HT-29 (cell line): ENCODE measurements around the gene LANCL2. TPM values are rescaled to one million over a fixed set of nuclear protein-coding genes. Genes with fewer than 3 reads are reported as not detected.
"Not testable (repeated sequence)": the region's sequence is repeated elsewhere in the genome, so short reads cannot be mapped to it uniquely, and the experiment has no call there.

Experiments
- DNase-seq: peaks from one replicate; pipeline ENCODE4 v3.0.0-alpha.2; 2015; ENCODE audit warnings: low spot score
- total RNA-seq: library from RNA; depleted of rRNA; stranded (reverse); fragments of >200 nt; shearing (Covaris generic); gene quantifications from 2 replicates; pipeline ENCODE4 v1.2.3, GENCODE V29; 2014; rRNA removed

LANCL2 gene
- total RNA-seq, 1 experiment from 2014 or later: 19.9 TPM

- no peak for DNase-seq
Observed at GRCh38 chr7:55470261-55470660, 105.1 kb downstream of the LANCL2 start.

GRCh38 chr7:55471594-55471993 lies 106.5 kb downstream of the LANCL2 start:
- not testable (repeated sequence) for DNase-seq

- DNase-seq: not testable (repeated sequence)
Observed at GRCh38 chr7:55472406-55472805, 107.3 kb downstream of the LANCL2 start.

GRCh38 chr7:55472928-55473725 lies 108.0 kb downstream of the LANCL2 start:
- DNase-seq: no peak

- DNase-seq: no peak
Observed at GRCh38 chr7:55473932-55474331, 108.8 kb downstream of the LANCL2 start.

- no peak for DNase-seq
Observed at GRCh38 chr7:55474944-55475854, 110.1 kb downstream of the LANCL2 start.

- no peak for DNase-seq
Observed at GRCh38 chr7:55475855-55476803, 111.0 kb downstream of the LANCL2 start.

- no peak for DNase-seq
Observed at GRCh38 chr7:55476852-55477780, 112.0 kb downstream of the LANCL2 start.

- no peak for DNase-seq
Observed at GRCh38 chr7:55477781-55478374, 112.7 kb downstream of the LANCL2 start.

- DNase-seq: no peak
Observed at GRCh38 chr7:55478700-55479099, 113.6 kb downstream of the LANCL2 start.

GRCh38 chr7:55481155-55481554 lies 116.0 kb downstream of the LANCL2 start:
- DNase-seq: no peak

GRCh38 chr7:55483046-55483445 lies 117.9 kb downstream of the LANCL2 start:
- DNase-seq: no peak

Other genes starting within 250 kb of the LANCL2 start
- 126 and 133 TPM in 2 replicates for gene VOPP1, start 207.2 kb downstream of the LANCL2 start, total RNA-seq